ENCODE measurements around the gene ZSWIM6.

GRCh38 chr5:61482980-61483379 lies 150.9 kb downstream of the ZSWIM6 start:
- TF ChIP-seq, protein P1, sequence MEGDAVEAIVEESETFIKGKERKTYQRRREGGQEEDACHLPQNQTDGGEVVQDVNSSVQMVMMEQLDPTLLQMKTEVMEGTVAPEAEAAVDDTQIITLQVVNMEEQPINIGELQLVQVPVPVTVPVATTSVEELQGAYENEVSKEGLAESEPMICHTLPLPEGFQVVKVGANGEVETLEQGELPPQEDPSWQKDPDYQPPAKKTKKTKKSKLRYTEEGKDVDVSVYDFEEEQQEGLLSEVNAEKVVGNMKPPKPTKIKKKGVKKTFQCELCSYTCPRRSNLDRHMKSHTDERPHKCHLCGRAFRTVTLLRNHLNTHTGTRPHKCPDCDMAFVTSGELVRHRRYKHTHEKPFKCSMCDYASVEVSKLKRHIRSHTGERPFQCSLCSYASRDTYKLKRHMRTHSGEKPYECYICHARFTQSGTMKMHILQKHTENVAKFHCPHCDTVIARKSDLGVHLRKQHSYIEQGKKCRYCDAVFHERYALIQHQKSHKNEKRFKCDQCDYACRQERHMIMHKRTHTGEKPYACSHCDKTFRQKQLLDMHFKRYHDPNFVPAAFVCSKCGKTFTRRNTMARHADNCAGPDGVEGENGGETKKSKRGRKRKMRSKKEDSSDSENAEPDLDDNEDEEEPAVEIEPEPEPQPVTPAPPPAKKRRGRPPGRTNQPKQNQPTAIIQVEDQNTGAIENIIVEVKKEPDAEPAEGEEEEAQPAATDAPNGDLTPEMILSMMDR (IDR thresholded peaks at IDR 0.05 in 4 of 5, conservative IDR thresholded peaks at IDR 0.05 in 1 of 5) = no peak
- no peak for TF ChIP-seq POLR2A (IDR thresholded peaks at IDR 0.05)
